HL-60/S4 treated with phorbol 12-myristate 13-acetate at 8.2 ng/mL for 4 days and 3 days (cell line): ENCODE data around the gene IL18R1.

ENCODE experiments used
- in situ Hi-C: fragments of 300-500 bp; cut with MboI; formaldehyde crosslinking; loops from 2 replicates; pipeline ENCODE4 v1.15.0; 2022; ENCODE audit warnings: low sequenced_read_pairs

IL18R1 gene

DNA sequence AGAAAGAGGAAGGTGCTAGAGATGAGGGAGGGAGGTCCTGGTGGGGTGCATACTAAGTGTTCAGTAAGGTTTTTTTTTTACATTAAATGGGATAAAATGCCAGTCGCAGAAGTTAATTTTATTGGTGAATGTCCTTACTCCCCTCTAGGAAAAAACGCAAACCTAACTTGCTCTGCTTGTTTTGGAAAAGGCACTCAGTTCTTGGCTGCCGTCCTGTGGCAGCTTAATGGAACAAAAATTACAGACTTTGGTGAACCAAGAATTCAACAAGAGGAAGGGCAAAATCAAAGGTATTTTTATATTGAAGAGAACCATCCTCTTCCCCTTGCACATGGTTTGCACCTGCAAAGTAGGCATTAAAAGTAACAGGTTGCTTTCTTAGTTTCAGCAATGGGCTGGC is 12.7 kb upstream of the IL18R1 start:
- in situ Hi-C loops = no loop called here

DNA sequence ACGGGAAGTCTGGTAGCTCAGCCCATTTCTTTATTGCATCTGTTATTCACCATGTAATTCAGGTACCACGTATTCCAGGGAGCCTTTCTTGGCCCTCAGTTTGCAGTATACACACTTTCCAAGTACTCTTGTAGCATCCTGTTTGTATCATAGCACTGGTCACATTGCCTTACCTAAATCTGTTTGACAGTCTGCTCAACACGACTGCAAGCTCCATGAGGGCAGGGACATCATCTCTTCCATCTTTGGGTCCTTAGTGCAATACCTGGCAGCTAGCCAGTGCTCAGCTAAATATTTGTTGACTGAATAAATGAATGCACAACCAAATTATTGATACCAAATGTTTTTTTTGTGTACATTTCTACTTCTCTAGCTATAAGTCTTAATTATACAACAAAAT is 11.2 kb upstream of the IL18R1 start:
- in situ Hi-C loops = no loop called here

GRCh38 chr2:102345329-102345920 is 10.2 kb upstream of the IL18R1 start:
- in situ Hi-C loops = no loop called here

DNA sequence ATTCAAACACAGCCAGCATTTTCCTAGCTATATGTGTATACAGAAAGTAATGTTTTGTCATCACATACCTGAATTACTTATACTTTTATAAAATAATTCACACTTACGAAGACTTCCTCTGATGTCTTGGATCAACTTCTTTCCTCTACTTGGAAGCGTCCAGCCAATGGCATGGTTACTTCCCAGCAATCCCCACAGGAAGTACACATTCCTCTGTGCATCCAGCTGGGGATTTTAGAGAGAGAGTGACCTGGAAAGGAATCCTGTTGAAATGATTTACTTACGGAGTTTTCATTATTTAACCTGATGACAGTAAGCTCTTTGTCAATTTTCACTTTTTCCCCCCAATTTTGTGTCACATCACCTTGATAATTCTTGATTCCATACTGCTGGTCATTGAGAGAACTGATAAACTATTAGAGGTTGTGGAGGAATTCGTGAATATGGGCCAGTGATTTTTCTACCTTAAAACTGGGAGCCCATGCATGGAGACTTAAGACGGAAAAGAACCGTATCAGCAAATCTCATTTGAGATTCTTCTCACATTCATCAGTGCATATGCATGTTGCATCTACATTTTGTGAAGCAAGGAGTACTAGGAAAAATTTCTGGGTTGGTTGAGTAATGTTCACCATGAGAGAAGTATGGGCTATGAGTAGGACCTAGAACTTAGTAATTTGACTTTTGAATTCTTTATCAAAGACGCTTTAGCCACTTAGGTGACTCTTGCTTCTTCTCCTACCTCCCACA is 9.0 kb upstream of the IL18R1 start:
- in situ Hi-C loops = no loop called here

- in situ Hi-C loops = loop anchor here (10.0 kb wide), 1 partner anchor 95 kb away; no protein-coding TSS in a partner anchor
Measured at GRCh38 chr2:102350137-102350793, 5.3 kb upstream of the IL18R1 start.

DNA sequence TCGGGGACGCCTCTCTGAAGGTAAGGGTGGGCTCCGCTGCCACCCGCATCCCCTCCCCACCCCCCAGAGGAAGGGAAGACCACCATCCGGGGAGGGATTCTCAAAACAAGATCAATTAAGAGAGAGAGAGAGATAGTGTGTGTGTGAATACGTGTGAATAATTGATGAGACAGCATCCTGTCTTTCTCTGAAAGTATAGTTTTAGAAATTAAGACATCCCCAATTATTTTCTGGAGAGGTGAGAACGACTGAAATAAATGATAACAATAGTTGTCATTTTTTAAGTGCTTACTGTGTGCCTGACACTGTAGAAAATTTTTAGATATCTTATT is 751 bp downstream of the IL18R1 start:
- in situ Hi-C loops = loop anchor here (10.0 kb wide), 1 partner anchor 102 kb away; no protein-coding TSS in a partner anchor

- in situ Hi-C loops = loop anchor here (10.0 kb wide), 1 partner anchor 102 kb away; no protein-coding TSS in a partner anchor
Measured at GRCh38 chr2:102356741-102357140, 1.1 kb downstream of the IL18R1 start.

- in situ Hi-C loops = loop anchor here (10.0 kb wide), 1 partner anchor 103 kb away; no protein-coding TSS in a partner anchor
Measured at GRCh38 chr2:102357937-102358336, 2.3 kb downstream of the IL18R1 start.

- in situ Hi-C loops = loop anchor here (10.0 kb wide), 1 partner anchor 104 kb away; no protein-coding TSS in a partner anchor
Measured at GRCh38 chr2:102358496-102358895, 2.9 kb downstream of the IL18R1 start.

- in situ Hi-C loops = loop anchor here (10.0 kb wide), 1 partner anchor 105 kb away; no protein-coding TSS in a partner anchor
Measured at GRCh38 chr2:102359527-102359926, 3.9 kb downstream of the IL18R1 start.

- in situ Hi-C loops = no loop called here
Measured at GRCh38 chr2:102361632-102362241, 6.1 kb downstream of the IL18R1 start.

- in situ Hi-C loops = no loop called here
Measured at GRCh38 chr2:102365763-102366162, 10.2 kb downstream of the IL18R1 start.

- in situ Hi-C loops = no loop called here
Measured at GRCh38 chr2:102366406-102367112, 11.0 kb downstream of the IL18R1 start.

- in situ Hi-C loops = no loop called here
Measured at GRCh38 chr2:102367331-102367971, 11.9 kb downstream of the IL18R1 start.

DNA sequence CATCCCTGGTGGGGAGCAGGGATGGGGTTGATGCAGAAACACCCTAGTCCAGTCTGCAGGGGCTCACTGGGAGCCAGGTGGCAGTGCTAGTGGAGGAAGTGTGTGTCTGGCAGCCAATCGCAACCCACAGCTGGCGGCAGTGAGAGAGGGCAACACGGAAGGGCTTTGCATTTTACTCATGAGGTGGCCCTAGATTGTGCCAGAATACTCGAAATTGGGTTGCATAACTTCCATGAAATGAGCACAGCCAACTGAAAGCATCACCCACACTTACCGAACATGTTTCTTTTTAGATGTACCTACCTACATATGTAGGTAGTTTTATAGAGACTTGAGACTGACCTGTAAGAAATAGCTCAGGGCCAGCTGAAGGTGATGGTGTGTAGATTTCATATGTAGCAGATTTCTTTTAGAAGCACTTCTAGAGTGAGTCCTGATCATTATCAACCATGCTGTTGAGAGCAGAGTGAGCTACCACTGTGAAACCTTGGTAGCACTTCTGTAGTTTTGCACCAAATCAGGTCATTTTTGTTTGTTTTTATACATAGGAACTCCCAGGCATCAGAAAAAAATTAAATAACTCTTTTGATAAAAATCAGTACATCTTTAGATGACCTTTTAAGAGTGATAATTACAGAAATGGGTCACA is 13.0 kb downstream of the IL18R1 start:
- in situ Hi-C loops = no loop called here

GRCh38 chr2:102369866-102370265 is 14.3 kb downstream of the IL18R1 start:
- in situ Hi-C loops = no loop called here

DNA sequence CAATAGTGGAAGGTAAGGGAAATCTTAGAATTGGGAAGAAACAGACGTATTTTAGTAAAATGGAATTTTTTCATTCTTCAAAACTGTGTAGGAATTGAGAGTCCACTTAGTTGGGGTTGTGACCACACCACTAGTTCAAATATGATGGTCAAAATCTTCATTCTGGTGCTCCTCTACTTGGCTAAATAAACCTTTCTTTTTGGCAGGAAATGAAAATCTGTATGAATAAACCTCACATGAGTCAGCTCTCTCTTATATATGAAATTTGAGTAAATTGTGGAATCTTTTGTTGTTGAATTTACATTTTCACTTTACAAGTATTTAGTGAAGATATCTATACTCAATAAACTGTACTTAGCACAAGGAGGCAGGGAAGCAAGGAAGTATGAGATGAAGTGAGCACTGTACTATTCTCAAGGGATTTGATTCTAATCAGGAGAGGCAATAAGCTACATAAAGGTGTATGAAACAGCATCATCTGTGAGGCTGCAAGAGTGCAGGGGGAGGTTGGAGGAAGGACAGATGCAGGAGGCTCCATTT is 20.5 kb downstream of the IL18R1 start:
- in situ Hi-C loops = no loop called here

- in situ Hi-C loops = no loop called here
Measured at GRCh38 chr2:102383722-102384121, 28.1 kb downstream of the IL18R1 start.

GRCh38 chr2:102385522-102385921 is 29.9 kb downstream of the IL18R1 start:
- in situ Hi-C loops = no loop called here

GRCh38 chr2:102386004-102386403 is 30.4 kb downstream of the IL18R1 start:
- in situ Hi-C loops = no loop called here
